Subcutaneous abdominal adipose tissue (tissue), 5 donors: ENCODE results near the gene STX19.
A peak's percentile ranks its signal among the peaks of the same experiment; 100 is the strongest.
"Not testable (repeated sequence)": the region's sequence is repeated elsewhere in the genome, so short reads cannot be mapped to it uniquely, and the experiment has no call there.

ENCODE experiments used
- H3K27ac ChIP-seq: one replicate; pipeline ENCODE4 v1.7.0; 2013; ENCODE audit warnings: low read depth, mild to moderate bottlenecking, inconsistent platforms, low read length, moderate library complexity
- H3K27me3 ChIP-seq, 5 donors: one replicate each; pipeline ENCODE4 v1.7.0; 2013; ENCODE audit warnings: low read length in 5 of 5, inconsistent platforms in 1 of 5; ENCODE audit not compliant: control insufficient read depth in 5 of 5, insufficient read depth in 4 of 5
- H3K36me3 ChIP-seq, 5 donors: one replicate each; pipeline ENCODE4 v1.7.0; 2013; ENCODE audit warnings: low read length in 5 of 5; ENCODE audit not compliant: control insufficient read depth in 5 of 5, insufficient read depth in 5 of 5
- H3K4me1 ChIP-seq, 5 donors: one replicate each; pipeline ENCODE4 v1.7.0; 2013; ENCODE audit warnings: low read length in 5 of 5, mild to moderate bottlenecking in 3 of 5, moderate library complexity in 1 of 5; ENCODE audit not compliant: control insufficient read depth in 5 of 5, insufficient read depth in 5 of 5
- H3K4me3 ChIP-seq, 5 donors: one replicate each; pipeline ENCODE4 v1.7.0; 2013; ENCODE audit warnings: low read length in 5 of 5, low read depth in 1 of 5
- H3K9ac ChIP-seq, 5 donors: one replicate each; pipeline ENCODE4 v1.7.0; 2013; ENCODE audit warnings: low read length in 5 of 5, mild to moderate bottlenecking in 4 of 5, moderate library complexity in 3 of 5
- H3K9me3 ChIP-seq, 5 donors: one replicate each; pipeline ENCODE4 v1.7.0; 2013; ENCODE audit warnings: low read length in 5 of 5; ENCODE audit not compliant: control insufficient read depth in 5 of 5
- donor health status: healthy.
- donor health status: healthy.
- donor health status: healthy.
- donor health status: healthy.
- donor health status: healthy.

Gene STX19

DNA sequence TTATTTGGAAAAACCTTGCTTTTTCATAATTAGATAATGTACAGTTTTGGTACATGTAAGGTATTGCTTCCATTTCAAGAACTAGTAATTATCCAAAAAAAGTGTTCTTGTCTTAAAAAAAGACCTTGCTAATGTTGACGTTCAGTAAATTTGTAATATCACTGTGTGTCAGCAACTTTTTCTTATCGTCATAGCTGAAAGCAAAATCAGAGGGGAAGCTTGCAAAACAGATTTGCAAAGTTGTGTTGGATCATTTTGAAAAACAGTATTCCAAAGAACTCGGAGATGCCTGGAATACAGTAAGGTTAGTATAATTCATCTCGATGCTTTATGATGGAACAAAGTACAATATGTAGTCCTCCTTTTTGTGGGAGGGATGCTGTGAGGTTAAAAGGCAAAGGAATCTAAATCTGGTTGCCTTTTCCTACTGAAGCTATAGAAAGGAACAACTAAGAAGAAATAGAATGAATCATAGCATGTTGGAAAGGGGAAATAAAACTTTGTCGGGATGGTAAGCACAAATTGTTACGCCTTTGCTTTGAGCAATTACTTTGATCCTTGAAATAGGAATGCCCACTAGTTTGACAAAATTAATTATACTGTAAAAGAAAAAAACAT, 36.0 kb upstream of the STX19 start:
- Histone ChIP-seq H3K4me1 (peaks cover 0 to 26% (median 23%) of the 10 kb centered on the region in 5 donors), H3K4me3 (peak overlapping the region in 3 of 5 donors; percentile 84 to 98 (median 88)), H3K27me3 (no peaks in the 10 kb centered on the region), H3K36me3 (peaks cover 0 to 15% (median 4%) of the 10 kb centered on the region in 5 donors), H3K9ac (no peak overlapping the region), H3K27ac (peak overlapping the region; percentile 90), H3K9me3 (no peaks in the 10 kb centered on the region)

DNA sequence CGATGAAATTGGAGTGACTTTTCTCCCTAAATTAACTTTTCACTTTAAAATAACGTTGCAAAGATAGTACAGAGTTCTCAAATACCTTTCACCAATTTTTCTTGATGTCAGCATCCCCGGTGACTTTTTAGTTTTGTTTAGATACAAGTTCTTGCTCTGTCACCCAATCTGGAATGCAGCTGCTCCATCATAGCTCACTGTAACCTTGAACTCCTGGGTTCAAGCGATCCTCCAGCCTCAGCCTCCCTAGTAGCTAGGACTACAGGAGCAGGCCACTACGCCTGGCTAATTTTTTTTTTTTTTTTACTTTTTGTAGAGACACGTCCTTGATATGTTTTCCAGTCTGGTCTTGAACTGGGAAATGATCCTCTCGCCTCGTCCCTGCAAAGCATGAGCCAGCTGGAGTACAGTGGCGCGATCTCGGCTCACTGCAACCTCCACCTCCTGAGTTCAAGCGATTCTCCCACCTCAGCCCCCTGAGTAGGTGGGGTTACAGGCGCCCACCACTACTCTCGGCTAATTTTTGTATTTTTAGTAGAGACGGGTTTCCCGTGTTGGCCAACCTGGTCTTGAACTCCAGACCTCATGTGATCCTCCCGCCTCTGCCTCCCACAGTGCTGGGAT, 35.2 kb upstream of the STX19 start:
- Histone ChIP-seq H3K27ac (peak overlapping the region; percentile 90), H3K27me3 (no peaks in the 10 kb centered on the region), H3K4me3 (peak overlapping the region; percentile 83 to 98 (median 86)), H3K9me3 (no peaks in the 10 kb centered on the region), H3K36me3 (peaks cover 0 to 15% (median 4%) of the 10 kb centered on the region in 5 donors), H3K9ac (peak overlapping the region; percentile 66 to 92 (median 81)), H3K4me1 (peaks cover 0 to 26% (median 23%) of the 10 kb centered on the region in 5 donors)

DNA sequence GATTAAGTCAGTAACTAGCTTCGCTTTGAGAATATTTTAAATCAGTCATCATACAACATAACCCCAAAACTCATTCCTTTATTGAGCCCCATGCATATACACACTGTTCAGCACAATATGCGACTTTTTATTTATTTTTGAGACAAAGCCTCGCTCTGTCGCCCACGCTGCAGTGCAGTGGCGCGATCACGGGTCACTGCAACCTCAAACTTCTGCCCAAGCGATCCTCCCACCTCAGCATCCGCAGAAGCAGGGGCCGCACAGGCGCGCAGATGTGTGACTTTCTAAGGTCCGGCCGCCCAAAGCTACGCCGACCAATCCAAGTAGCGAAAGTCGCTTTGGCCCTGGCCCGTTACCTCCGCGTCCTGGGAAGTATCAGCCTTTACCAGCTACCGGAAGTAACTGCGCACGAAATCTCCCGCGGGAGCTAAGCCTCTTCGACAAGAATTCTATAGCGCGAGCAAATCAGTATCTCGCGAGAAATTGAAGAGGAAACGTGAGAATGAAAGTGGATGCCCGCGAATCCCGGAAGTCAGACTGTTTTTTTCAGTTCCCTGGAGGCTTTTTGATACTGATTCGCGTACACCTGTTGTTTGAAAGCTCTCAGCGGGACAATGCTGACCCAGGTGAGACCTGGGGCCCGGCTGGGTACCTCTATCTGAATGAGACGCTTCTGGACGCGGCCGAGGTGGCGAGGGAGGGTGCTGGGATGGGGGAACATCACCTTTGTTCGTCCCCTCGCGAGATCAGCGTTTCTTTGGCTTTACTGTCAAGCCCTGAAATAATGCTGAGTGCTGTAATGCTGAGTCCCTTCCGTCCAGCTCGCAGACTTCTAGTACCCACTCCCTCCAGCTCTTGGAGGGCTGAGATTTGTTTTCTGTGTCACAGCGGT, 34.4 kb upstream of the STX19 start, which contains the start of the genes DHFR2 and NSUN3:
DHFR2 (minus strand) TSS at position 404 of the 892 bp plus-strand sequence. CDS start 1,405 bp downstream, outside the sequence.
NSUN3 (plus strand) TSS at position 549 of the 892 bp plus-strand sequence; CDS start at position 615, 66 bp downstream.
- Histone ChIP-seq H3K36me3 (peaks cover 0 to 12% (median 4%) of the 10 kb centered on the region in 5 donors), H3K9ac (peak within 1 kb of the TSS; percentile 66 to 92 (median 81)), H3K27me3 (no peaks in the 10 kb centered on the region), H3K9me3 (no peaks in the 10 kb centered on the region), H3K27ac (peak within 1 kb of the TSS; percentile 90), H3K4me1 (peaks cover 0 to 26% (median 23%) of the 10 kb centered on the region in 5 donors), H3K4me3 (peak within 1 kb of the TSS; percentile 83 to 98 (median 86))

DNA sequence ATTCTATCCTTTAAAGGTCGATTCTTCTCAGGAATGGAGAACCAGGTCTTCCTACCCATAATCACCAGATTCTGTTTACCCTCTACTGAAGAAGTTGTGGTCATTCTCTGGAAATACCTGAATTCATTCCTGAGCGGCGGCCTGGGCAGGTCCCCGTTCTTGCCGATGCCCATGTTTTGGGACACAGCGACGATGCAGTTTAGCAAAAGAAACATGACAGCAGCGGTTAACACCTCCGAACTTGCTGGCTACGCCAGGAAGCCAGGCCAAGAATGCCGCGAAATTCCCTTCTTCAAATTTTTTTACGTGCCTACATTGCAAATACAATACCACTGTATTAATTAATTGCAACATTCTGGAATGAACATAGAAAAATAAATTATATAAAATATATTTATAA, 32.9 kb upstream of the STX19 start:
- no peaks in the 10 kb centered on the region for H3K27me3 ChIP-seq
- H3K4me1 ChIP-seq: peaks cover 0 to 26% (median 23%) of the 10 kb centered on the region in 5 donors
- peaks cover 0 to 4% (median 3%) of the 10 kb centered on the region in 5 donors for H3K36me3 ChIP-seq
- no peak overlapping the region for H3K9ac ChIP-seq
- H3K27ac ChIP-seq: no peak overlapping the region
- H3K9me3 ChIP-seq: no peaks in the 10 kb centered on the region
- H3K4me3 ChIP-seq: no peak overlapping the region

DNA sequence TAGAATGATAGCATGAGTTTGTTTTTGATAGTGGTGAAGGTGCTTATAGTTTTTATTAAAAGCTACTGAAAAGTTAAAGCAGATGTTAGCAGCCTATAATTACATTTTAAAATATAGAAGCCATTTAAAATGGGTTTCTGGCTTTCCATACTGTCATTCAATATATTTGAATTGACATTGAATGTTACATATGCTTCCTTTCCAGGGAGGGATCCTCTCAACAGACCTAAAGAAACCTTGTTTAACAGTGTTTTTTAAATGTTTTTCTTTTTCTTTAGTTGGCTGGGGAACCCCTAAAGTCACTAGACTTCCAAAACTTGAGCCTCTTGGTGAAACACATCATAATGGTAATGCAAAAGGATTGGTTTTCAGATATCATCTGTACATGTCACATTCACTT, 22.1 kb upstream of the STX19 start:
- Histone ChIP-seq H3K27ac (no peak overlapping the region), H3K36me3 (peaks cover 0 to 5% (median 0%) of the 10 kb centered on the region in 5 donors), H3K4me3 (no peak overlapping the region), H3K4me1 (no peaks in the 10 kb centered on the region), H3K9ac (no peak overlapping the region), H3K27me3 (no peaks in the 10 kb centered on the region), H3K9me3 (no peaks in the 10 kb centered on the region)

DNA sequence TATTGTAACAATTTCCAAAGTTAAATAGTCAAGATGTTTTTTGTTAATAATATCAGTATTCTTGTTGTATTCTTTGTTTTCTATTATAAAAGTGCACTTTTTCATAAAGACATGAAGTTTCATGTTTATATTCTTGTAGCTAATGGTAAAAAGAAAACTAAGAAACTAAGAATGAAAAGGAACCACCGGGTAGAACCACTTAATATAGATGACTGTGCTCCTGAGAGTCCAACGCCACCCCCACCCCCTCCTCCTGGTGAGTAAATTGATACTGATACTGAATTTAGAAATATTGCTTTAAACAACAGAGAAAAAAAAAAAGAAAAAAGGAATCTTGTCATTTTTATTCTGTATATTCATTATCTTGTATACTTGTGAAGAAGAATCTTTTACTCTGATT, 20.9 kb upstream of the STX19 start:
- Histone ChIP-seq H3K27ac (no peak overlapping the region), H3K4me3 (no peak overlapping the region), H3K4me1 (no peaks in the 10 kb centered on the region), H3K27me3 (no peaks in the 10 kb centered on the region), H3K36me3 (peaks cover 0 to 6% (median 0%) of the 10 kb centered on the region in 5 donors), H3K9me3 (no peaks in the 10 kb centered on the region), H3K9ac (no peak overlapping the region)

DNA sequence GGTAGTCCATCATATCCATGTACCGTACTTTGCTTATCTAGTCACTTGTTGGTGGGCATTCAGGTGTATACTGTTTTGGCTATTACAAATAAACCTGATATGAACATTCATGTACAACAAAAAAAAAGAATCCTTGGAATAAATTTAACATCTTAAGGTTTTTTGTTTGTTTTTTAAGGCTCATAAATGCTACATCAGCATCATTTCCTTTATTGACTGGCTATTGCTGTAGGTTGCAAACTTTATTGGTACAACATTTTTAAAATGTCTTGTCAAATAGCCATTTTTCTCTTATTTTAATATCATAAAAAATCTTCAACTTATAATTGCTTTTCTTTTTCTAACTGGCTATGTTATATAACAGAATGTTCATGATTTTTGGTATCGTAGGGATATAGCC, 18.1 kb upstream of the STX19 start:
- Histone ChIP-seq H3K9me3 (no peaks in the 10 kb centered on the region), H3K27me3 (no peaks in the 10 kb centered on the region), H3K4me3 (no peak overlapping the region), H3K4me1 (no peaks in the 10 kb centered on the region), H3K9ac (no peak overlapping the region), H3K27ac (no peak overlapping the region), H3K36me3 (peaks cover 0 to 7% (median 0%) of the 10 kb centered on the region in 5 donors)

DNA sequence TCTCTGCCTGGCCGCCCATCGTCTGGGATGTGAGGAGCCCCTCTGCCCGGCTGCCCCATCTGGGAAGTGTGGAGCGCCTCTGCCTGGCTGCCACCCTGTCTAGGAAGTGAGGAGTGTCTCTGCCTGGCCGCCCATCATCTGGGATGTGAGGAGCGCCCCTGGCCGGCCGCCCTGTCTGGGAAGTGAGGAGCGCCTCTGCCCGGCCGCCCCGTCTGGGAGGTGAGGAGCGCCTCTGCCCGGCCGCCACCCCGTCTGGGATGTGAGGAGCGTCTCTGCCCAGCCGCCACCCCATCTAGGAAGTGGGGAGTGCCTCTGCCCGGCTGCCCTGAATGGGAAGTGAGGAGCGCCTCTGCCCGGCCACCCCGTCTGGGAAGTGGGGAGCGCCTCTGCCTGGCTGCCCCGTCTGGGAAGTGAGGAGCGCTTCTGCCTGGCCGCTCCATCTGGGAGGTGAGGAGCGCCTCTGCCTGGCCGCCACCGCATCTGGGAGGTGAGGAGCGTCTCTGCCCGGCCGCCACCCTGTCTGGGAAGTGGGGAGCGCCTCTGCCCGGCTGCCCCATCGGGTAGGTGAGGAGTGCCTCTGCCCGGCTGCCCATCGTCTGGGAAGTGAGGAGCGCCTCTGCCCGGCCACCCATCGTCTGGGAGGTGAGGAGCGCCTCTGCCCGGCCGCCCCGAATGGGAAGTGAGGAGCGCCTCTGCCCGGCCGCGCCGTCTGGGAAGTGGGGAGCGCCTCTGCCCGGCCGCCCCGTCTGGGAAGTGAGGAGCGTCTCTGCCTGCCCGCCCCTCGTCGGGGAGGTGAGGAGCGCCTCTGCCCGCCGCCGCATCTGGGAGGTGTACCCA, 15.9 kb upstream of the STX19 start:
- not testable (repeated sequence) for H3K27ac ChIP-seq, H3K4me1 ChIP-seq, H3K36me3 ChIP-seq, H3K4me3 ChIP-seq, H3K9ac ChIP-seq, H3K27me3 ChIP-seq, H3K9me3 ChIP-seq

DNA sequence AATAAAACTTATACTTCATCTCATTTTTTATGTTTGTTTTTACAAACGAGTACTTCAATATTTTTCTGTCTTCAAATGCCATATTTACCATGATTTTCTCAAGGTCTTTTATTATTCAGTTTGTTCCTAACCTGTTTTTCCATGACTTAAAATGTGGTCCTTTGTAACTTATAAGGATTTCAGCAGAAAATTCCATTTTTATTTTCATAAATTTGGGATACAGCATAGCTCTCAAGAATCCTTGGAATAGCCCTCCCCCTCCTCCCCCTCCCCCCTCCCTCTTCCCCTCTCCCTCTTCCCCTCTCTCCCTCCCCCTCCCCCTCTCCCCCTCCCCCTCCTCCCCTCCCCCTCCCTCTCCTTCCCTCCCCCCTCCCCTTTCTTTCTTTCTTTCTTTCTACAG, 14.9 kb upstream of the STX19 start:
- Histone ChIP-seq H3K36me3 (peaks cover 0 to 7% (median 0%) of the 10 kb centered on the region in 5 donors), H3K27ac (no peak overlapping the region), H3K4me1 (no peaks in the 10 kb centered on the region), H3K9me3 (no peaks in the 10 kb centered on the region), H3K9ac (no peak overlapping the region), H3K27me3 (no peaks in the 10 kb centered on the region), H3K4me3 (no peak overlapping the region)
